ENCODE results near the gene ADAMTS20. TPM values are rescaled to one million over a fixed set of nuclear protein-coding genes. Genes with fewer than 3 reads are reported as not detected.

The ADAMTS20 gene
- total RNA-seq, 1 donor from 2014 or later, result not detected

GRCh38 chr12:43318021-43318420 is 234.0 kb downstream of the ADAMTS20 start:
- no peak for DNase-seq (ENCODE audit: extremely low read depth, low read depth, low spot score)

- DNase-seq (ENCODE audit: extremely low read depth, low read depth, low spot score), result no peak
Observed at GRCh38 chr12:43317156-43317555, 234.8 kb downstream of the ADAMTS20 start.

GRCh38 chr12:43316520-43316919 is 235.5 kb downstream of the ADAMTS20 start:
- no peak for DNase-seq (ENCODE audit: extremely low read depth, low read depth, low spot score)

GRCh38 chr12:43315961-43316360 is 236.0 kb downstream of the ADAMTS20 start:
- DNase-seq (ENCODE audit: extremely low read depth, low read depth, low spot score), result no peak

GRCh38 chr12:43312991-43313505 is 239.0 kb downstream of the ADAMTS20 start:
- DNase-seq (ENCODE audit: extremely low read depth, low read depth, low spot score), result no peak

GRCh38 chr12:43310596-43310995 is 241.4 kb downstream of the ADAMTS20 start:
- DNase-seq (ENCODE audit: extremely low read depth, low read depth, low spot score), result no peak

GRCh38 chr12:43309959-43310358 is 242.0 kb downstream of the ADAMTS20 start:
- DNase-seq (ENCODE audit: extremely low read depth, low read depth, low spot score), result no peak

GRCh38 chr12:43308776-43309175 is 243.2 kb downstream of the ADAMTS20 start:
- no peak for DNase-seq (ENCODE audit: extremely low read depth, low read depth, low spot score)

GRCh38 chr12:43307126-43307525 is 244.9 kb downstream of the ADAMTS20 start:
- no peak for DNase-seq (ENCODE audit: extremely low read depth, low read depth, low spot score)

GRCh38 chr12:43306066-43306465 is 245.9 kb downstream of the ADAMTS20 start:
- no peak for DNase-seq (ENCODE audit: extremely low read depth, low read depth, low spot score)

GRCh38 chr12:43305065-43305464 is 246.9 kb downstream of the ADAMTS20 start:
- DNase-seq (ENCODE audit: extremely low read depth, low read depth, low spot score), result no peak

Other genes starting within 250 kb of the ADAMTS20 start
- gene PUS7L, start 206.6 kb upstream of the ADAMTS20 start, total RNA-seq, result 8.3 and 11.6 TPM in 2 replicates
- 12.3 and 16.4 TPM in 2 replicates for gene IRAK4, start 206.7 kb upstream of the ADAMTS20 start, total RNA-seq

Measured in glomerular endothelial cell (primary cell).